HCT116 (cell line): ENCODE measurements around the gene PLBD2.

Experiments
- CEBPB ChIP-seq: IDR thresholded peaks from 2 replicates; pipeline ENCODE4 v1.6.1; 2012; ENCODE audit warnings: low read depth
- EZH2phosphoT487 ChIP-seq: fragments of 200-600 bp; IDR thresholded peaks from 2 replicates; pipeline ENCODE4 v1.6.1; 2018; ENCODE audit warnings: antibody characterized with exemption, borderline replicate concordance
- POLR2AphosphoS5 ChIP-seq: IDR thresholded peaks from 2 replicates; pipeline ENCODE4 v1.6.1; 2011; ENCODE audit warnings: mild to moderate bottlenecking, low read depth, low read length, moderate library complexity
- ZBTB33 ChIP-seq: IDR thresholded peaks from 2 replicates; pipeline ENCODE4 v1.6.1; 2011; ENCODE audit warnings: mild to moderate bottlenecking, low read length, moderate library complexity; ENCODE audit not compliant: insufficient replicate concordance; ENCODE audit errors: extremely low read depth
- TF ChIP-seq, protein P1 (sequence below), 3 experiments: fragments of 200-600 bp in 1 of 3; sonication (generic) in 1 of 3; IDR thresholded peaks in 2 of 3; conservative IDR thresholded peaks in 1 of 3; 2 replicates each; pipeline ENCODE4 v1.5.1; 2012 to 2017; ENCODE audit warnings: low read depth in 2 of 3, low read length in 2 of 3, antibody characterized with exemption in 1 of 3, borderline replicate concordance in 1 of 3, control low read depth in 1 of 3, mild to moderate bottlenecking in 1 of 3, mixed read lengths in 1 of 3, mixed run types in 1 of 3, moderate library complexity in 1 of 3; ENCODE audit not compliant: insufficient read depth in 1 of 3

DNA sequence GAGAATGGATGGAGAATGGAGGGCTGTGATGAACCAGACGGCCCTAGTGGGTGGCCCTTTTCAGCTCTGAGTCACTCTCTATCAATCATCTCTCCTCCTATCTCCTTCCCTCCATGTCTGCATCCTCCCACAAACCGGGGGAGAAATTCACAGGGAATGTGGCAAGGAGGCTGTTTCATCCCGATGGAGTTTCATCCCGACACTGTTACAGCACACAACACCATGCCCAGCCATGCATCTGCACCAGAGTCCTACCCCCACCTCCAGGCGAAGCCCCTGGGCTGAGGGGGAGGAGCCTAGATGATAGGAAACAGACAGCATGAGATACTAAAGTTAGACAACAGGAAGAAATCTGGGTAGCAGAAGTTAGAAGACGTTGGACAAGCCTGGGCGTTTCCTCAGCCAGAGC, 44.3 kb upstream of the PLBD2 start:
- TF ChIP-seq EZH2phosphoT487: no peak
- TF ChIP-seq, protein P1, sequence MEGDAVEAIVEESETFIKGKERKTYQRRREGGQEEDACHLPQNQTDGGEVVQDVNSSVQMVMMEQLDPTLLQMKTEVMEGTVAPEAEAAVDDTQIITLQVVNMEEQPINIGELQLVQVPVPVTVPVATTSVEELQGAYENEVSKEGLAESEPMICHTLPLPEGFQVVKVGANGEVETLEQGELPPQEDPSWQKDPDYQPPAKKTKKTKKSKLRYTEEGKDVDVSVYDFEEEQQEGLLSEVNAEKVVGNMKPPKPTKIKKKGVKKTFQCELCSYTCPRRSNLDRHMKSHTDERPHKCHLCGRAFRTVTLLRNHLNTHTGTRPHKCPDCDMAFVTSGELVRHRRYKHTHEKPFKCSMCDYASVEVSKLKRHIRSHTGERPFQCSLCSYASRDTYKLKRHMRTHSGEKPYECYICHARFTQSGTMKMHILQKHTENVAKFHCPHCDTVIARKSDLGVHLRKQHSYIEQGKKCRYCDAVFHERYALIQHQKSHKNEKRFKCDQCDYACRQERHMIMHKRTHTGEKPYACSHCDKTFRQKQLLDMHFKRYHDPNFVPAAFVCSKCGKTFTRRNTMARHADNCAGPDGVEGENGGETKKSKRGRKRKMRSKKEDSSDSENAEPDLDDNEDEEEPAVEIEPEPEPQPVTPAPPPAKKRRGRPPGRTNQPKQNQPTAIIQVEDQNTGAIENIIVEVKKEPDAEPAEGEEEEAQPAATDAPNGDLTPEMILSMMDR (IDR thresholded peaks at IDR 0.05 in 2 of 3, conservative IDR thresholded peaks at IDR 0.05 in 1 of 3; ENCODE audit: borderline replicate concordance in 1 of 3, insufficient read depth in 1 of 3, low read depth in 2 of 3, low read length in 2 of 3): no peak
- TF ChIP-seq CEBPB: no peak
- TF ChIP-seq POLR2AphosphoS5: no peak
- no peak for TF ChIP-seq ZBTB33
